Measurements from ENCODE around the gene CBX7.

- no peak for TF ChIP-seq USF1 (CRISPR knock-in tag; IDR thresholded peaks at IDR 0.05)
- no peak for TF ChIP-seq TCF7 (IDR thresholded peaks at IDR 0.05; ENCODE audit: borderline replicate concordance)
- TF ChIP-seq SP1 (CRISPR knock-in tag; IDR thresholded peaks at IDR 0.05) = no peak
- no peak for TF ChIP-seq EP300 (IDR thresholded peaks at IDR 0.05; ENCODE audit: low read length)
- no peak for TF ChIP-seq SMC3 (conservative IDR thresholded peaks at IDR 0.05; ENCODE audit: insufficient read depth, low read depth, low read length)
Observed at GRCh38 chr22:39155421-39155820, 2.9 kb upstream of the CBX7 start.

Data from K562 (cell line).